HPDE6-E6E7 (cell line): ENCODE results near the gene ZNF526.

Source experiments
- DNase-seq: peaks from one replicate; pipeline ENCODE4 v3.0.0; 2011; ENCODE audit warnings: missing footprints; ENCODE audit errors: extremely low spot score

The ZNF526 gene

GRCh38 chr19:42219812-42220750 is at the start of gene ZNF526:
TSS of gene ZNF526 (plus strand) at chr19:42220312. CDS start at chr19:42224404, 4,092 bp downstream.
- peak; percentile 99 for DNase-seq

- DNase-seq = no peak
Measured at GRCh38 chr19:42170715-42171114, 49.4 kb upstream of the ZNF526 start.

- no peak for DNase-seq
Measured at GRCh38 chr19:42172261-42172660, 47.9 kb upstream of the ZNF526 start.

GRCh38 chr19:42173695-42174094 is 46.4 kb upstream of the ZNF526 start:
- DNase-seq = no peak

GRCh38 chr19:42174188-42174587 is 45.9 kb upstream of the ZNF526 start:
- DNase-seq = no peak

- DNase-seq = no peak
Measured at GRCh38 chr19:42174958-42175734, 45.0 kb upstream of the ZNF526 start.

GRCh38 chr19:42175952-42176648 is 44.0 kb upstream of the ZNF526 start:
- DNase-seq = no peak

- DNase-seq = no peak
Measured at GRCh38 chr19:42176649-42176989, 43.5 kb upstream of the ZNF526 start.

- DNase-seq = peak; percentile 62
Measured at GRCh38 chr19:42176990-42177685, 43.0 kb upstream of the ZNF526 start.

- DNase-seq = no peak
Measured at GRCh38 chr19:42177686-42178019, 42.5 kb upstream of the ZNF526 start.

- no peak for DNase-seq
Measured at GRCh38 chr19:42178791-42179674, 41.1 kb upstream of the ZNF526 start.

- no peak for DNase-seq
Measured at GRCh38 chr19:42184401-42184861, 35.7 kb upstream of the ZNF526 start.

GRCh38 chr19:42185277-42185676 is 34.8 kb upstream of the ZNF526 start:
- DNase-seq = no peak

GRCh38 chr19:42188665-42189064 is 31.4 kb upstream of the ZNF526 start:
- no peak for DNase-seq

GRCh38 chr19:42189133-42189532 is 31.0 kb upstream of the ZNF526 start:
- no peak for DNase-seq

- DNase-seq = no peak
Measured at GRCh38 chr19:42191330-42191729, 28.8 kb upstream of the ZNF526 start.

GRCh38 chr19:42191855-42192254 is 28.3 kb upstream of the ZNF526 start:
- peak; percentile 96 for DNase-seq

GRCh38 chr19:42193294-42193693 is 26.8 kb upstream of the ZNF526 start:
- no peak for DNase-seq

- DNase-seq = no peak
Measured at GRCh38 chr19:42193706-42194105, 26.4 kb upstream of the ZNF526 start.
